Ovary (tissue), 3 donors: Measurements from ENCODE around the gene NCDN.

Source experiments
- POLR2A ChIP-seq: fragments of 450-650 bp; IDR thresholded peaks from one replicate; pipeline ENCODE4 v1.6.1; 2017; ENCODE audit warnings: antibody characterized with exemption, mild to moderate bottlenecking, moderate library complexity
- TF ChIP-seq, protein P1 (sequence below), 3 donors: fragments of 450-650 bp in 2 of 3; fragments of 200-600 bp in 1 of 3; IDR thresholded peaks; one replicate each; pipeline versions ENCODE4 v1.5.1 to v1.8.0; 2016 to 2022; ENCODE audit warnings: antibody characterized with exemption in 3 of 3, mild to moderate bottlenecking in 1 of 3
- donor health status: DM: no; HTN: no; CAD: no.

GRCh38 chr1:35597870-35598269 lies 40.3 kb downstream of the NCDN start:
- TF ChIP-seq, protein P1, sequence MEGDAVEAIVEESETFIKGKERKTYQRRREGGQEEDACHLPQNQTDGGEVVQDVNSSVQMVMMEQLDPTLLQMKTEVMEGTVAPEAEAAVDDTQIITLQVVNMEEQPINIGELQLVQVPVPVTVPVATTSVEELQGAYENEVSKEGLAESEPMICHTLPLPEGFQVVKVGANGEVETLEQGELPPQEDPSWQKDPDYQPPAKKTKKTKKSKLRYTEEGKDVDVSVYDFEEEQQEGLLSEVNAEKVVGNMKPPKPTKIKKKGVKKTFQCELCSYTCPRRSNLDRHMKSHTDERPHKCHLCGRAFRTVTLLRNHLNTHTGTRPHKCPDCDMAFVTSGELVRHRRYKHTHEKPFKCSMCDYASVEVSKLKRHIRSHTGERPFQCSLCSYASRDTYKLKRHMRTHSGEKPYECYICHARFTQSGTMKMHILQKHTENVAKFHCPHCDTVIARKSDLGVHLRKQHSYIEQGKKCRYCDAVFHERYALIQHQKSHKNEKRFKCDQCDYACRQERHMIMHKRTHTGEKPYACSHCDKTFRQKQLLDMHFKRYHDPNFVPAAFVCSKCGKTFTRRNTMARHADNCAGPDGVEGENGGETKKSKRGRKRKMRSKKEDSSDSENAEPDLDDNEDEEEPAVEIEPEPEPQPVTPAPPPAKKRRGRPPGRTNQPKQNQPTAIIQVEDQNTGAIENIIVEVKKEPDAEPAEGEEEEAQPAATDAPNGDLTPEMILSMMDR (IDR thresholded peaks at IDR 0.05): no peak
- TF ChIP-seq POLR2A: no peak
